GM18526 (cell line): ENCODE results near the gene NTSR2.

ENCODE experiments used
- POLR2A ChIP-seq: IDR thresholded peaks from 3 replicates; pipeline ENCODE4 v1.6.1; 2011; ENCODE audit not compliant: insufficient read length; ENCODE audit errors: extremely low read depth

NTSR2 gene, protein sequence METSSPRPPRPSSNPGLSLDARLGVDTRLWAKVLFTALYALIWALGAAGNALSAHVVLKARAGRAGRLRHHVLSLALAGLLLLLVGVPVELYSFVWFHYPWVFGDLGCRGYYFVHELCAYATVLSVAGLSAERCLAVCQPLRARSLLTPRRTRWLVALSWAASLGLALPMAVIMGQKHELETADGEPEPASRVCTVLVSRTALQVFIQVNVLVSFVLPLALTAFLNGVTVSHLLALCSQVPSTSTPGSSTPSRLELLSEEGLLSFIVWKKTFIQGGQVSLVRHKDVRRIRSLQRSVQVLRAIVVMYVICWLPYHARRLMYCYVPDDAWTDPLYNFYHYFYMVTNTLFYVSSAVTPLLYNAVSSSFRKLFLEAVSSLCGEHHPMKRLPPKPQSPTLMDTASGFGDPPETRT

DNA sequence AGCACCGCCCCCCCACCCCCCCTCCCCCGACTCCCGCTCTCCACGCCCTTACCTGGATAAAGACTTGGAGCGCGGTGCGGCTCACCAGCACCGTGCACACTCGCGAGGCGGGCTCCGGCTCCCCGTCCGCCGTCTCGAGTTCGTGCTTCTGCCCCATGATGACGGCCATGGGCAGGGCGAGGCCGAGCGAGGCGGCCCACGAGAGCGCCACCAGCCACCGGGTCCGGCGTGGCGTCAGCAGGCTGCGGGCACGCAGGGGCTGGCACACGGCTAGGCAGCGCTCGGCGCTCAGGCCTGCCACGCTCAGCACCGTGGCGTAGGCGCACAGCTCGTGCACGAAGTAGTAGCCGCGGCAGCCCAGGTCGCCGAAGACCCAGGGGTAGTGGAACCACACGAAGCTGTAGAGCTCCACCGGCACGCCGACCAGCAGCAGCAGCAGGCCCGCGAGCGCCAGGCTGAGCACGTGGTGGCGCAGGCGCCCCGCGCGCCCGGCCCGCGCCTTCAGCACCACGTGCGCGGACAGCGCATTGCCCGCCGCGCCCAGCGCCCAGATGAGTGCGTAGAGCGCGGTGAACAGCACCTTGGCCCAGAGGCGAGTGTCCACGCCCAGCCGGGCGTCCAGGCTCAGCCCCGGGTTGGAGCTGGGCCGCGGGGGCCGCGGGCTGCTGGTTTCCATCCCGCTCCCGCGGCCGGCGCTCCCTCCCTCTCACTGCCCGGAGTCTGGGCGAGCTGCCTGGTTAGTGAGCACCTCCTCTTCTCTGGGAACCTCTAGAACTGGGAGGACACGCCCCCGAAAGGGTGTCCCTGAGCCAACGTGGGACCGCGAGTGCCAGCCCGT, at the start of gene NTSR2:
NTSR2 (minus strand) TSS at position 742 of the 838 bp plus-strand sequence; CDS start at position 676, 66 bp downstream.
- no peak for TF ChIP-seq POLR2A

- TF ChIP-seq POLR2A: no peak
Observed at GRCh38 chr2:11719230-11719977, 49.4 kb upstream of the NTSR2 start.

- no peak for TF ChIP-seq POLR2A
Observed at GRCh38 chr2:11718606-11719005, 48.6 kb upstream of the NTSR2 start.

- no peak for TF ChIP-seq POLR2A
Observed at GRCh38 chr2:11717623-11718022, 47.6 kb upstream of the NTSR2 start.

DNA sequence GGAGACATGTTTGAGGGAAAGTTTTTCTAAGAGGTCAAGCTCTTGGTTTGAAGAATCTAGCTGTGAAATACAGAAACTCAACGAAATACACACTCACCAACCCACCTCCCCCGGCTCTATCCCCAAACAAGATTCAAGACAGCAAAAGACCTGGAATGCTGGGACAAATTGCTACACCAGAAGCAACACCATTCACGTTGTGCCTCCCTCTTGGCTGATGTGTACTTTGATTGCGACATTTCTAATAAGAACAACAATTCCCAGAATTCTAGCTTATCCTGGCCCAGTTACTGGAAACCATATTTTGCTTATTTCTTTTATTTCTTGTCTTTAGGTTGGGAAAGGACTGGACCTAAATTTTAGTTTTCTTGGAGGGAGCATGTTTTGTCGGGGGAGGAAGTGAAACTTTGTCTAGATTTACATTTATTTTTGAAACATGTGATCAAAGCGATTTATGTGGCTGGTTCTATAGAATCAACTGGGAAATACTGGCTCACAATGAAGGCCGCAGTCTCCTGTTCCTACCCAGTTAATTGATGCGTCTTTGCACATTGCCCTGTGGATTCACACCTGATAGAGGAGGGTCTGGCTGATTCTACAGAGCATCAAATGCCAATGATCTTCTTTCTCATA, 46.8 kb upstream of the NTSR2 start:
- TF ChIP-seq POLR2A: no peak

- no peak for TF ChIP-seq POLR2A
Observed at GRCh38 chr2:11715987-11716652, 46.1 kb upstream of the NTSR2 start.

DNA sequence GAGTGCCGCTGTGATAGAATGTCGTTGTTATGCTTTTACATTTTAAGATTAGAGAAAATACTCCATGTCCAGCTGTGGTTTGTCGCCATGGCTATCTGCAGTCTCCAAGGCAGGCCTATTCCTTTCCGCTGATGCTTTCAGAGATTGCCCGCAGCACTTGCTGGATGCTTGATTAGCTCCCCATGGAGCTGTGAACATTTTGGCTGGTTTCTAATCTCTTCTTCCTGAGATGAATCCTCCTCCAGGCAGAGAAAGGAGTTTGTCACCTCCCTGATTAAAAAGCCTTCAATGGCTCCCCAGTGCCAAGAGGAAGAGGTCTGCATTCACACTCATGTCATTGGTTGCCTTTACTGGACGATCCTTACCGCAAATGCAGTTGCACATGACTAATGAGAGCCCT, 43.8 kb upstream of the NTSR2 start:
- no peak for TF ChIP-seq POLR2A

DNA sequence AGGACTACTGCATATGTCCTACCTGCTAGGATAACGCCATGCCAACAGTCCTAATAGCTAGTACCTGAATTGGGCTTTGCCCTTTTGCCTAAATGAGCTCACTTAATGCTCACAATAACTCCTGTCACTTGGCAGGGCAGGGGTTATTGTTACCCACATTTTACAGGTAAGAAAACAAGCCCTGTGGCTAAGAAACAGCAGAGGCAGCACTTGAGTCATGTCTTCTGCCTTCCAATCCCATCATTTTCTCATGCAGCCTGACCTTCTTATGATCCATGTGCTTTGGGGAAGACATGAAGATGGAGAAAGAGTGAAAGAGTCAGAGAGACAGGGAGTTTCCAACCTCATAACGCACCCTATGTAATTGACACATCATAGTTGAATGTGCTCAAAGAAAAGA, 42.9 kb upstream of the NTSR2 start:
- no peak for TF ChIP-seq POLR2A

DNA sequence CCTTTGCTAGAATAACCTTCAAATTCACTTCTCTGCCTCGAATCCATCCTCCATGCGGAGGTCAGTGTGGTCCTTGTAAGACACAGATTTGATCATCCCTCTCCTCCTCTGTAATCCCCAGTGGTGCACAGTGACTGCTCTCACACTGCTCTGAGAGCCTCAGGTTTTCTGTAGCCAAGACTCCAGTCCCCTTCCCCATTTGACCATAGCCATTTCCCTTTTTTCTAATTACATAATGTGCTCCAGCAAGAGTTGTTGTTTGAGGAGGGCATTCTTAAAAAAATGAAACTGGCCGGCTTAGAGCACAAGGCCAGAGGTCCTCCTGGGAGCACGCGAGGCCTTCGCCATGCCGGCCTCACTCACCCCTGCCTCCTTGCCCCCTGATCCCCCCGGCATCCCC, 41.8 kb upstream of the NTSR2 start:
- no peak for TF ChIP-seq POLR2A

GRCh38 chr2:11711354-11711716, 41.3 kb upstream of the NTSR2 start:
- TF ChIP-seq POLR2A: no peak

DNA sequence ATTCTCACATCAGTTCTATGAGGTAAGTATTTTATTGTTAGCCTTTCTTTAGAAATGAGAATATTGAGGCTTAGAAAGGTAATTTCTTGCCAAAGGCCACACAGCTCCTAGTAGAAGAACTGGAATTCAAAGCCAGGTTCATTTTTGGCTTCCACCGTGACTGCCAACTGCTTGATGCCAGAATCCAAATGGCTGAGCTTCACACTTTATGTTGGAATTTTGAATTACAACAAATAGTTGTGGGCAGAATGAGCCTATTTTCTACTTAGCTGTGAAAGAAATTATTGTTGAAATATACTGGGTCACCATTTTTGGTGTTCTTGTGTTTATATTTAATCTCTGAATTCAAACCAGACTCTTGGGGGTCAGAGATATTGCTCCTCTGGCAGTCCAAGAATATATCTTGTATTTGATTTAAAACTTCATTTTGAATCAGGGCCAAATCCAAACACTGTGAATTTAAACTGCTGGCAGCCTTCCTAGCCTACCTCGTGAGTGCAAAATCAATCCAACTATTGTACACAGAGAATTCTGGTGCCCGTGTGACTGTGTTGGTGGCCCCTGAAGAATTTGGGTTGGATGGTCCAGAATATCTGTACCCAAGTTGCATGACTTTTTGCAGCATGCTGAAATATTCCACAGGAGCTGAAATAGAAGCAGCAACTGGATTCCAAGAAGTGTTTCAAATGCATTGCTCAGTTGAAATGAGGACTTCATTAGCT, 40.8 kb upstream of the NTSR2 start:
- TF ChIP-seq POLR2A: no peak

GRCh38 chr2:11710210-11710609, 40.2 kb upstream of the NTSR2 start:
- TF ChIP-seq POLR2A: no peak

GRCh38 chr2:11709293-11709692, 39.3 kb upstream of the NTSR2 start:
- TF ChIP-seq POLR2A: no peak

GRCh38 chr2:11708106-11708505, 38.1 kb upstream of the NTSR2 start:
- no peak for TF ChIP-seq POLR2A
